Fibroblast of skin of right biceps (primary cell): ENCODE data around the gene THEM5.
"Not testable (repeated sequence)": the region's sequence is repeated elsewhere in the genome, so short reads cannot be mapped to it uniquely, and the experiment has no call there.

Source experiments
- DNase-seq: peaks from one replicate; pipeline ENCODE4 v3.0.0-alpha.2; 2013

THEM5 gene

DNA sequence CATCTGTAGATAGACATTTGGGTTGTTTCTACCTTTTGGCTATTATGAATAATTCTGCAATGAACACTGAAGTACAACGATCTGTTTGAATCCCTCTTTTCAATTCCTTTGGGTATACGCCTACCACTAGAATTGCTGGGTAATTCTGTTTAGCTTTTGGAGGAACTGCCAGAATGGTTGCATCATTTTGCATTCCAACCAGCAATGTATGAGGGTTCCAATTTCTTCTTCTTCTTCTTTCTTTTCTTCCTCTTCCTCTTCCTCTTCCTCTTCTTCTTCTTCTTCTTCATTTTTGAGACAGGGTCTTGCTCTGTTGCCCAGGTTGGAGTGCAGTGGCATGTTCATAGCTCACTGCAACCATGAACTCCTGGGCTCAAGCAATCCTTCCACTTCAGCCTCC is 13.8 kb upstream of the THEM5 start:
- no peak for DNase-seq

DNA sequence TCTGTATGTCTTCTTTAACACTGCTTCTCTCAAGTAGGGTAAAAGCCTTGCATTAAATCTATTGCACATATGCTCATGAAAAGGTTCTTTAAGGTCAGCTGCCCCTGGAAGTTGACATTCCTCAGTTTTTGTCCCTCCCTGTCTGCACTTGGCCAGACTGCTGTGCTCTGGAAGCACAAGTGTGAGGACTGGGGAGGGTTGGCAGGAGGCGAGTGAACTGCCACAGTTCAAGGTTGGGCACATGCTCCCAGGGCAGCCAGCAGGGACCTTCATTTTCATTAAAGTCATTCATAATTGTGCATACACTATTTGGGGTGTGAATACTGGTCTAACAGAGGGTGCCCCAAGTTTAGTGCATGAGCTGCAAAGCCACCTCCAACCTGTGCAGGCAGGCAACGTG is 10.9 kb upstream of the THEM5 start:
- no peak for DNase-seq

DNA sequence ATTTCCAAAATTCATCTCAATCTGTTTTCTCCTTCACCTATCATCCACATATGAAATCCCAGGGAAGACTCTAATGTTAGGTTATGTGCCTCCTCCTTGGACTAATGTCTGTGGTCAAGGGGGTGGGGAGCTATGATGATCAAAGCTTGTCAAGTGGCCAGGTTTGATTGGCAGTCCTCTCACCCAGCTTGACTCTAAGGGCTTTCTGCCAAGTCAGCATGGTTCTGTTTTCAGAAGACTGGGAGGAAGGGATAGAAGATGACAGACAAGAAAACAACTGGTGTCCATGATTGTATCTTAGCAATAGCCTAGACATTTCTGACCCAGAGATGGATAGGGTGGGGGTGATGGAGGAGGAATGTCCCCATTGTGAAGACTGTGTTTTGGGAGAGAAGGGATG is 9.1 kb upstream of the THEM5 start:
- DNase-seq: no peak

DNA sequence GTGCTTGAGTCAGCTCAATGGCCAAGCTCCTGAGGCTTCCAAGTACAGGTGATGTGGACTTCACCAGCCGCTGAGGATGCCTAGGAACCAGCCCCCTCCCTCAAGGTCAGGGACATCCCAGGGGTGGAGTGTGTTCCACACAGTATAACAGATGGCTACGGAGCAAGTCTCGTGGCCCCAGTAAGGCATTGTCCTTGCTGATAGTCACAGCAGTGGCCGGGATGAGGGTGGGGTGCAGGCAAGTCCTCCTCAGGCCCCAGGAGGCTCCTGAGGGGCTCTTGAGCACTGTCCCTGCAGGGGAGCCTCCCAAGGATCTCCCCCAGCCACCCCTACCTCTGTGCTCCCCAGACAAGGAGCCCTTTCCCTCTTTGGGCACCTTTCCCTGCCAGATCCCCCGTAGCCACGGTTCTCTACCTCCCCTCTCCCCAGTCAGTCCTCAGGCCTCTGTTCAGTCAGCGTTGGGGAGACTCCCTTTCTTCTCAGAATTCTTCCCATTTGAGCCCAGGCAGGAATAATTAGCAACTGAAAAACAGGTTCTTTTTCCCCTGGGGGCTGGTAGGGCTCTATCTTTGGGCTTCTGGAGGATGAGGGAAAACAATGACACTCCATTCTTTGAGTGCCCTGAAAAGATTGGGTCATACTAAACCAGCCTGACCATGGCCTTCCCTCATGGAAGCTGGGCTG is 7.1 kb upstream of the THEM5 start:
- DNase-seq: no peak

DNA sequence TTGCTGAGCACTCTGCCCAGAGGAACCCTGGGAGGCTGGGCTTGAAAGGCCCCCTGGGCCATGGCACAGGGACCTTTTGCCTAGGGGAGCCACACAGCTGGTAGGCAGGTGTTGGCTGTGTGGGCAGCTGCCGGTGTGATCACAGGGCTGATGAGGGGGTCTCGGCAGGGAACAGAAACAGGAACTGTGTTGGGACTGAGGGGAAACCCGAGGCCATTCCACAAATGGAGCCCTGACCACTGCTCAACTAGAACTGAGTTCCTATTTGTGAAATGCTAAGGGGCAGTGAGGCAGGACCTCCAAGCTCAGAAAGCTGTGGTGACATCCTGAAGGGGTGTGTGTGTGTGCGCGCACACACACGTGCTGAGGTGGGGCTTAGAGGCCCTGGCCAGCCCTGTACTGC is 6.4 kb upstream of the THEM5 start:
- DNase-seq: no peak

DNA sequence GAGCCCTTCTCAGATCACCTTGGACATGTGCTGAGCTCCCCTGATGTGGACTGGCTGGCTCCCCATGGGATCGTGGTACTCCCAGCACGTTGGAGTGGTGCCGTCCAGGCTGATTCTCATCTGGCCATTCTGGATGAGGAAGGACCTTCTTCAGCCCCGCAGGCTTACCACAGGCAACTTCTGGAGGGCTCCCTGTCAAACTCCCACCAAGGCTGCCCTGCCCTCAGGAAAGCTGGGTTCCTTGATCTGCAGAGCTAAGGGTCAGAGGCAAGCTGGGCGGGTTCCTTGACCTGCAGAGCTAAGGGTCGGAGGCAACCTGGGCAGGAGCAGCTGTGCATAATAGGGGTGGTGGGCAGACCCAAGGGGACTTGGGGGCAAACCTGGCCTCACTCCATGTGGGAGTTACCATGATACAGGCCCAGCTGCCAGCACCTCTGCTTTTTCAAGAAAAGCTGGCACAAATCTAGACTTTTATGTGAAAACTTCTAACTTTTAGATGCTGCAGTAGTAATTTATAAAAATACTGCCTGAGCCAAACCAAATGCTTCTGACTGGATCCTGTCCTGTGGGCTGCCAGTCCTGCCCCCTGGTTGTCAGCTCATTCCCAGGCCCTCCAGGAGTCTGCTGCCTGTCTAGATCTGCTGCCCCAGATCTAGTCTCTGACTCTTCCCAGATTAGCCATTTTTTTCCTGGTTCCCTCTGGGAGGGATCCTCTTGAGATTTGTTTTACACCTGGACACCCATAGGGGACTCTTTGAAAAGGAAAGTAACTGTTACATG is 5.6 kb upstream of the THEM5 start:
- DNase-seq: no peak

GRCh38 chr1:151858030-151858746 is 4.7 kb upstream of the THEM5 start:
- no peak for DNase-seq

GRCh38 chr1:151855933-151856332 is 2.4 kb upstream of the THEM5 start:
- DNase-seq: no peak

DNA sequence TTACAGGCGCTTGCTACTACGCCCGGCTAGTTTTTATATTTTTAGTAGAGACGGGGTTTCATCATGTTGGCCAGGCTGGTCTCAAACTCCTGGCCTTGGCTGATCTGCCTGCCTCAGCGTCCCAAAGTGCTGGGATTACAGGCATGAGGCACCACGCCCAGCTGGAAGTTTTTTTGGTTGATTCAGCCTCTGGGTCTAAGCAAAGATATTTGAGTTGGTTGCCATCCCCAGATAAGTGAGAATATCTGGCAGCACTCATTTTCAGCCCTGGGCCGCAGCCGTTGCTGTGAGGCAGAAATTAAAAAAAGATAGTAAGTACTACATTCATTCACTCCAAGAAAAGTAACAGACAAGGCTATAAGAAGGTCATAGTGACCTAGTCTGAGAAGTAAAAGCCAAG is 2.0 kb upstream of the THEM5 start:
- DNase-seq: not testable (repeated sequence)

DNA sequence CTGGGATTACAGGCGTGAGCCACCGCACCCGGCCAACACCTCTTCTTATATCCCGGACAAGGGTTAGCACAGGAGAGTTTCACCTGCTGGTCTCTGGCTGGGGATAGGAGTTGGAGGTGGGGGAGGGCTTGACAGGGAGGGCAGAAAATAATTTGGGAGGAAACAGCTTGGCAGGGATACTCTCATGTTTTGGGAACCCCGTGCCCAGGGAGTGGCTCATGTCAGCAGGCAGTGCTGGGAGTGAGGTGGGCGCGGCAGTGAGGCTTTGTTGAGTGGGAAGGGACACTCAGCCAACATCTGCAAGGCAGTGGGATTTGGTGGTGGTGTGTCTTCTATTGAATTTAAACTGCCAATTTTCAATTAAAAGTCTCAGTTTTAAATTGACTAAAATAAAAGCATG is 1.1 kb upstream of the THEM5 start:
- no peak for DNase-seq

DNA sequence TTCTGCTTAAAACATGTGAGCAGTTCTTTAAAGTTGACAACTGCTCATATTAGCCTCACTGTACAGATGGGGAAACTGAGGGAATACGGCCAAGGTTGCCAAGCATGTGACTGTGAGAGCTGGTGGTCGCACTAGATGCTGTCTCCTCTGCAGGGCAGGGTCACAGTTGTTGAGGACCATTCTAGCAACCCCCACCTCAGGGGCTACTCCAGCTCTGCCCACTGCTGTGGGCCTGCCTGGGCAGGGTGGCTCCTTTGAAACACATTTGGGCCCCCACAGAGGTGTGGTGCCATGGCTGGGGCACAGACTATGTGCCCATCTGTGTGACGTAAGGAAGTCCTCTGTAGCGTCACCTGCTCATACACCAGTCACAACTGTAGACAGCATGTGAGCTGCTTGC is 779 bp downstream of the THEM5 start:
- DNase-seq: no peak

GRCh38 chr1:151851886-151852285 is 1.6 kb downstream of the THEM5 start:
- no peak for DNase-seq

DNA sequence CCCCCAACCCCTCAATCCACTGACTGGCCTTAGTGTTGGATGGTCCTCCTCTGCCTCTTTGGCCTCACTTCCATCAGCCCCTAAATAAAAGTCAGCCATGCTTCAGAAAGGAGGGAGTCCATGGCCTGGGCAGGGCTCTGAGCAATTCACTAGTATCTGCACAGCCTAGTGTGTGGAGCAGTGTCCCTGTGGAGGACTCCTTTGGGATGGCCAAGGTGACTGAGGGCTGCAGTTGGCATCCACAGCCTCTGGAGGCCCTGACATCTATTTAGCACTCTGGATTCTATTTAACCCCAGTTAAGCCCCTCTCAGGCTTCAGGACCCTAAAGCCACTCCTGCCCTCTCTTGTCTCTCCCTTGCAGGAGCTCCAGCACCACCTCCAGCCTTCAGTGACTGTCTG is 3.6 kb downstream of the THEM5 start:
- DNase-seq: no peak

DNA sequence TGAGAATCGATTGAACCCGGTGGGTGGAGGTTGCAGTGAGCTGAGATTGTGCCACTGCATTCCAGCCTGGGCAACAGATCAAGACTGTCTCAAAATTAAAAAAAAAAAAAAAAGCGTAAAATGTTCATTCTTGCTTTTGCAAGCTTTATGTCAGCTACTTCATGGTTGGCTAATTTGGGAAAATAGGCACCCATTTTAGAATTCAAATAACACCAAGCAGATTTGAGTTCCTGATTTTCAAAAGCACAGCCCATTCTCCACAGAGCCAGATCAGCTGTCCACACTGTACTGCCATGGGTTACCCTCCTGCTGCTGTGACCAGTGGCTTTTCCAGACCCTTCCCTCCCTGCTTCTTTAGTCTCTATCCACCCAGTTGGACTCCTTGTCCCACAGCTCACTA is 4.4 kb downstream of the THEM5 start:
- no peak for DNase-seq

DNA sequence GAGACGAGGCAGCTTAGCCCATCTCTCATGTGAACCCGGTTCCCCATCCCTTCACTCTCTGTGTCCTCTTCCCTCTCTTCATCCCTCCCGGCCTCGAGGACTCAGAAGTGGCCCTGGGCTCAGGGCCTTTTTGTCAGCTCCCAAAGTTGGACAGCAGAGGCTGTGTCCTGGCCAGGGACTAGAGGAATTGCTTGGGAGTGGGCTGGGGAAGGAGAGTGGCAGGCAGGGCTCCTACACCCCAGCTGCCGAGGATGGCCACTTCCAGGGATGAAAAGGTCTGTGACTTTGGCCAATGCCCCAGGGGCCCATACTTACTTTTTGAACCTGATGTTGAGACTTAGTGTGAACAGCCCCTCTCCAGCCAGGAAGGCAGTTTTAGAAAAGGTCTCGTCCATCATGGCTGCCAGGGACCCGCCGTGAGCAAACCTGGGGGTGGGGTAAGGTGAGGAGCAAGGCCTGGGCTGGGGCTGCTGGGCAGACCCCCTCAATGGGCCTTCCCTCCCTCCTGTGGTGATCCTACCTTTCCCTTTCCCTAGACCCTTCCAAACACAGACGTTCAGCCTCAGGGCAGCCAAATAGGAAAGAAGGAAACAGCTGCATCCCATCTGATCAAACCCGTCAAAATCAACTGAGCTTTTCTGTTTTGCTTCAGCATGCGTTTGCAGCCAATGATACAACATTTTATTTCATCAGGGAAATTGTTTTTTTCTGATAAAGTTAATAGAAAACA is 5.5 kb downstream of the THEM5 start:
- DNase-seq: no peak

DNA sequence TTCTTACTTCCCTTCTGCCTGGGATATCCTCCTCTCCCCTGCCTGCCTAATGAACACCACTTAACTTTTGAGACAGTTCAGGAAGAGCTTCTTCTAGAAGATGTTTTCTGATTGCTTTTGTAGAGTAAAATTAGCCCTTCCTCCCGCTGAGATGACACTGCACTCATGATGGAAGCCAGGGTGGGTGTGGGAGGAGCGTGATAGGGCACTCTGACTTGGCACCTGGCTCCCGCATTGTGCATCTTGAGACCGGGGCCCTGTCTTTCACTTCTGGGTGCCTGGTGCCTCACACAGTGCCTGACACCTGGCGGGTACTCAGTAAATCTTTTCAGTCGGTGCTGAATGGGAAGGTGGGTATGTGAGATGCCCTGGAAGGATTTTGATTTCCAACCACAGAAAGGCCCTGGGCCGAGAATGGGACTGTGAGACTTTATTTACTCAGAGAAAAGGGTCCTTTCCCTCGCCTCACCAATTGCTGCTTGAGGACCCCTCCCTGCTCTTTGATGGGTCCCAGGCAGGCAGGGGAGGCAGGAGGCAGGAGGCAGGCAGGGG is 6.8 kb downstream of the THEM5 start:
- DNase-seq: no peak

GRCh38 chr1:151846062-151846568 is 7.4 kb downstream of the THEM5 start:
- peak; percentile 61 for DNase-seq

GRCh38 chr1:151843398-151843797 is 10.1 kb downstream of the THEM5 start:
- no peak for DNase-seq

GRCh38 chr1:151841141-151841540 is 12.4 kb downstream of the THEM5 start:
- peak; percentile 49 for DNase-seq

- DNase-seq: no peak
These were observed 13.1 kb downstream of the THEM5 start for GRCh38 chr1:151840421-151840820.

- DNase-seq: no peak
These were observed 13.8 kb downstream of the THEM5 start, which contains the start of gene C2CD4D for GRCh38 chr1:151839457-151840403. Gene C2CD4D (minus strand): TSS chr1:151839820. CDS start chr1:151838989, 831 bp downstream.

- DNase-seq: no peak
These were observed 14.5 kb downstream of the THEM5 start for GRCh38 chr1:151839082-151839412.
